GM12878 (cell line): ENCODE measurements around the gene PCK2. TPM values are rescaled to one million over a fixed set of nuclear protein-coding genes. Genes with fewer than 3 reads are reported as not detected.
A peak's percentile ranks its signal among the peaks of the same experiment; 100 is the strongest.

ENCODE experiments used
- ATAC-seq: fragments of 200-7000 bp; cut with Tn5 transposase; 3 replicates; pipeline ENCODE4 v1.9.1; 2020; ENCODE audit warnings: mild to moderate bottlenecking, moderate library complexity
- BruUV-seq: library from RNA; stranded (reverse); fragments of 400-500 nt; replicated peaks from 2 replicates; lab custom pipeline; 2021; lab: Mats Ljungman, UMichigan
- CTCF ChIA-PET: fragments of 300-600 bp; sonication (Branson Sonifier 250); formaldehyde crosslinking; extraction: SDS; loops from one replicate; lab custom pipeline; 2021; ENCODE audit warnings: inconsistent platforms; lab: Yijun Ruan, JAX
- POLR2A ChIA-PET: fragments of 350-600 bp; formaldehyde crosslinking; extraction: SDS; loops from one replicate; lab custom pipeline; 2021; ENCODE audit warnings: inconsistent platforms; lab: Charles Lee
- RAD21 ChIA-PET: fragments of 300-600 bp; sonication (Branson Sonifier 250); formaldehyde crosslinking; loops from one replicate; lab custom pipeline; 2023; ENCODE audit warnings: antibody characterized with exemption; ENCODE audit not compliant: unreplicated experiment; lab: Charles Lee
- SMC1A ChIA-PET: fragments of 300-600 bp; sonication (Branson Sonifier 250); formaldehyde crosslinking; loops from one replicate; lab custom pipeline; 2023; ENCODE audit not compliant: unreplicated experiment, uncharacterized antibody; lab: Charles Lee
- DNase-seq: peaks from one replicate; pipeline ENCODE4 v3.0.0-alpha.2; 2011; ENCODE audit warnings: low read depth, low spot score
- FAIRE-seq: peaks from 3 replicates; lab custom pipeline; 2011; peaks lifted over from hg19 to GRCh38; lab: Jason Lieb, UNC
- H2AFZ ChIP-seq: 2 replicates; pipeline ENCODE4 v1.6.0; 2011; ENCODE audit warnings: low read depth, low read length, control low read depth; ENCODE audit not compliant: control insufficient read depth
- H3K27ac ChIP-seq: 2 replicates; pipeline ENCODE4 v1.5.1; 2011; ENCODE audit warnings: control low read depth; ENCODE audit not compliant: control insufficient read depth, insufficient read depth
- H3K27me3 ChIP-seq, 2 experiments: replicated peaks in 1 of 2; 2 replicates each; pipeline versions ENCODE4 v1.6.0 to v1.6.1; 2011; ENCODE audit warnings: low read length in 1 of 2; ENCODE audit not compliant: control insufficient read depth in 2 of 2, insufficient read depth in 2 of 2
- H3K36me3 ChIP-seq, 2 experiments: 2 replicates each; pipeline ENCODE4 v1.5.1; 2011; ENCODE audit warnings: low read length in 1 of 2; ENCODE audit not compliant: control insufficient read depth in 2 of 2, insufficient read depth in 2 of 2
- H3K4me1 ChIP-seq: 2 replicates; pipeline ENCODE4 v1.6.1; 2011; ENCODE audit warnings: mild to moderate bottlenecking, low read length, moderate library complexity, mixed read lengths; ENCODE audit not compliant: control insufficient read depth, insufficient read depth
- H3K4me2 ChIP-seq: 2 replicates; pipeline ENCODE4 v1.6.0; 2011; ENCODE audit warnings: control low read depth; ENCODE audit not compliant: control insufficient read depth, insufficient read depth
- H3K4me3 ChIP-seq: fragments of 200-600 bp; sonication (generic); 2 replicates; pipeline ENCODE4 v1.5.1; 2016
- H3K79me2 ChIP-seq: 2 replicates; pipeline ENCODE4 v1.6.0; 2011; ENCODE audit warnings: low read length; ENCODE audit not compliant: control insufficient read depth, insufficient read depth
- H3K9ac ChIP-seq: 2 replicates; pipeline ENCODE4 v1.8.0; 2011; ENCODE audit warnings: low read length, control low read depth, mixed read lengths; ENCODE audit not compliant: control insufficient read depth, insufficient read depth
- H3K9me3 ChIP-seq: replicated peaks from 3 replicates; pipeline ENCODE4 v1.5.1; 2011; ENCODE audit warnings: mild to moderate bottlenecking, low read length; ENCODE audit not compliant: control insufficient read depth, insufficient read depth
- H4K20me1 ChIP-seq: 2 replicates; pipeline ENCODE4 v1.6.0; 2011; ENCODE audit not compliant: control insufficient read depth, insufficient read depth
- CREM ChIP-seq: IDR thresholded peaks from 2 replicates; pipeline ENCODE4 v1.6.1; 2014; ENCODE audit warnings: antibody characterized with exemption, low read depth
- EGR1 ChIP-seq, 2 experiments: IDR thresholded peaks; 1 replicate in 1 of 2; 2 replicates in 1 of 2; pipeline ENCODE4 v1.6.1; 2011 to 2012; ENCODE audit warnings: low read depth in 2 of 2, low read length in 2 of 2, borderline replicate concordance in 1 of 2, mild to moderate bottlenecking in 1 of 2, moderate library complexity in 1 of 2
- POLR2A ChIP-seq: IDR thresholded peaks from 2 replicates; pipeline ENCODE4 v1.6.1; 2011; ENCODE audit warnings: low read depth, mild to moderate bottlenecking, low read length
- POLR2AphosphoS5 ChIP-seq: IDR thresholded peaks from 2 replicates; pipeline ENCODE4 v1.6.1; 2011; ENCODE audit warnings: mild to moderate bottlenecking, low read length, inconsistent platforms
- YBX1 ChIP-seq: fragments of 450-650 bp; IDR thresholded peaks from 2 replicates; pipeline ENCODE4 v1.6.1; 2016; ENCODE audit warnings: antibody characterized with exemption
- whole genome bisulfite sequencing: methylation state at CpG from one replicate; pipeline ENCODE4 v1.1.6; 2016; ENCODE audit warnings: low lambda C conversion rate; ENCODE audit not compliant: insufficient replicate concordance, insufficient coverage; ENCODE audit errors: missing lambda C conversion rate; 5-methylcytosine and 5-hydroxymethylcytosine counted together
- in situ Hi-C: fragments of 300-500 bp; cut with MboI; formaldehyde crosslinking; loops from 9 replicates; pipeline ENCODE4 v1.14.3; 2018; ENCODE audit warnings: mixed read lengths
- intact Hi-C: fragments of 100-400 bp; cut with micrococcal nuclease; formaldehyde crosslinking; loops from one replicate; pipeline ENCODE4 v1.14.2; 2022; ENCODE audit not compliant: unreplicated experiment
- polyA plus RNA-seq, 11 experiments: library from polyadenylated mRNA; depleted of rRNA in 4 of 11; unstranded in 6 of 11; stranded (reverse) in 5 of 11; fragments of >200 nt; fragmentation: Nextera tagmentation in 4 of 11; fragmentation: Illumina TruSeq in 1 of 11; extraction: Ambion mirVana in 4 of 11; extraction: Trizol in 1 of 11; gene quantifications; 1 replicate in 1 of 11; 2 replicates in 10 of 11; pipeline versions ENCODE4 v1.2.1 to v1.2.3, GENCODE V29; 2011 to 2016; ENCODE audit warnings: inconsistent platforms in 2 of 11, missing spikeins in 2 of 11, low read depth in 1 of 11
- total RNA-seq, 4 experiments: library from RNA; depleted of rRNA in 3 of 4; stranded (reverse); fragments of >200 nt in 3 of 4; fragmentation: Illumina TruSeq in 1 of 4; extraction: Trizol in 1 of 4; gene quantifications; 2 replicates each; pipeline versions ENCODE4 v1.2.1 to v1.2.3, GENCODE V29; 2013 to 2021
- TF ChIP-seq, protein P1 (sequence below), 3 experiments: IDR thresholded peaks in 2 of 3; conservative IDR thresholded peaks in 1 of 3; 2 replicates each; pipeline ENCODE4 v1.5.1; 2011; ENCODE audit warnings: low read depth in 3 of 3, low read length in 3 of 3, mild to moderate bottlenecking in 3 of 3, control low read depth in 2 of 3, moderate library complexity in 2 of 3, inconsistent platforms in 1 of 3, mixed read lengths in 1 of 3; ENCODE audit not compliant: control insufficient read depth in 2 of 3, insufficient read depth in 1 of 3; ENCODE audit errors: extremely low read depth in 1 of 3
- TF ChIP-seq, protein P2 (sequence below): IDR thresholded peaks from 2 replicates; pipeline ENCODE4 v1.6.1; 2011; ENCODE audit warnings: mild to moderate bottlenecking, low read depth, low read length, moderate library complexity; ENCODE audit not compliant: insufficient replicate concordance

The PCK2 gene
- total and polyA plus RNA-seq, 10 of the 15 experiments (the other 5 are each of a cell fraction or from before 2014, with no cell fraction given) = 6.6 to 110 (median 44.6) TPM

DNA sequence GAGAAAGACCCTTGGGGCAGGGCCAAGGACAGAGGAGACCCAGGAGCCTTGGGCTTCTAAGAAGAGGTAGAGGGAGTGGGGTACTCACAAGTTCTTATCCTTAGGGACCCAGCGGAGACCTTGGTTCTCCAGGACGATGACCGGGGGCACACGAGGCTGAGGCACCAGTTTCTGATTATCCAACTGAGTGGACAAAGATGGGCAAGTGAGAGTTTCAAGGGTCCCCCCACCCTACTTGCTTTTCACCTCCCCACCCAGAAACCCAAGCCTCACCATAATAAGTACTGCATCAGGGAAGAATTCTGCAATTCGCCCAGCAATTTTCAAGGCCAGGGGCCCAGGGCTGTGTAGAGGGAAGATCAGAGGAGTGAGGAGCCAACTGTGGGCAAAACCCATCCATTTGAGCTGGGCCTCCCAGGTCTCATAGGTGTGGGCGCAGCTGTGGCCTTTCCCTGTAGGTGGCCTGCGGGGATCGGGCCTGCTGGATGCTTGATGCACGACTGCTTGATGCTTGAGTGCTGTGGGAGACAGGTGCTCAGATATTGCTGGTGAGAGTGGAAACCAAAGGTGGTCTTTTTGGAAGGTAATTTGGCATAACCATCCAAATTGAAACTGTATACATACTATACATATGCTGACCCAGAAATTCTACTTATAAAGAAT is 45.3 kb downstream of the PCK2 start:
- in situ Hi-C loops = no loop called here
- no peak for ATAC-seq
- peaks cover 66% of the 10 kb centered on the region for H3K79me2 ChIP-seq
- peaks cover 43% of the 10 kb centered on the region for H3K4me1 ChIP-seq
- no peak overlapping the region for H2AFZ ChIP-seq
- H3K4me3 ChIP-seq = peak overlapping the region; percentile 68
- CTCF ChIA-PET = interaction anchor here (1.3 to 4.9 kb wide), 3 partner anchors 9 to 23 kb away, joined by 4 to 39 read pairs (median 34); partner anchors contain the start of genes DCAF11, IRF9 and NRL
- intact Hi-C loops = no loop called here
- TF ChIP-seq, protein P1, sequence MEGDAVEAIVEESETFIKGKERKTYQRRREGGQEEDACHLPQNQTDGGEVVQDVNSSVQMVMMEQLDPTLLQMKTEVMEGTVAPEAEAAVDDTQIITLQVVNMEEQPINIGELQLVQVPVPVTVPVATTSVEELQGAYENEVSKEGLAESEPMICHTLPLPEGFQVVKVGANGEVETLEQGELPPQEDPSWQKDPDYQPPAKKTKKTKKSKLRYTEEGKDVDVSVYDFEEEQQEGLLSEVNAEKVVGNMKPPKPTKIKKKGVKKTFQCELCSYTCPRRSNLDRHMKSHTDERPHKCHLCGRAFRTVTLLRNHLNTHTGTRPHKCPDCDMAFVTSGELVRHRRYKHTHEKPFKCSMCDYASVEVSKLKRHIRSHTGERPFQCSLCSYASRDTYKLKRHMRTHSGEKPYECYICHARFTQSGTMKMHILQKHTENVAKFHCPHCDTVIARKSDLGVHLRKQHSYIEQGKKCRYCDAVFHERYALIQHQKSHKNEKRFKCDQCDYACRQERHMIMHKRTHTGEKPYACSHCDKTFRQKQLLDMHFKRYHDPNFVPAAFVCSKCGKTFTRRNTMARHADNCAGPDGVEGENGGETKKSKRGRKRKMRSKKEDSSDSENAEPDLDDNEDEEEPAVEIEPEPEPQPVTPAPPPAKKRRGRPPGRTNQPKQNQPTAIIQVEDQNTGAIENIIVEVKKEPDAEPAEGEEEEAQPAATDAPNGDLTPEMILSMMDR (IDR thresholded peaks at IDR 0.05 in 2 of 3, conservative IDR thresholded peaks at IDR 0.05 in 1 of 3; ENCODE audit: control insufficient read depth in 2 of 3, extremely low read depth in 1 of 3, insufficient read depth in 1 of 3, low read depth in 3 of 3, low read length in 3 of 3) = peak in 1 of 3 experiments; percentile 7; a peak in 1 of 6 replicates
- TF ChIP-seq EGR1 (IDR thresholded peaks at IDR 0.05; ENCODE audit: borderline replicate concordance in 1 of 2, low read depth in 2 of 2, low read length in 2 of 2) = no peak
- TF ChIP-seq, protein P2, sequence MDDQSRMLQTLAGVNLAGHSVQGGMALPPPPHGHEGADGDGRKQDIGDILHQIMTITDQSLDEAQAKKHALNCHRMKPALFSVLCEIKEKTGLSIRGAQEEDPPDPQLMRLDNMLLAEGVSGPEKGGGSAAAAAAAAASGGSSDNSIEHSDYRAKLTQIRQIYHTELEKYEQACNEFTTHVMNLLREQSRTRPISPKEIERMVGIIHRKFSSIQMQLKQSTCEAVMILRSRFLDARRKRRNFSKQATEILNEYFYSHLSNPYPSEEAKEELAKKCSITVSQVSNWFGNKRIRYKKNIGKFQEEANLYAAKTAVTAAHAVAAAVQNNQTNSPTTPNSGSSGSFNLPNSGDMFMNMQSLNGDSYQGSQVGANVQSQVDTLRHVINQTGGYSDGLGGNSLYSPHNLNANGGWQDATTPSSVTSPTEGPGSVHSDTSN = no peak
- TF ChIP-seq CREM = no peak
- peak; percentile 24; the same call in 1 of the 2 replicates for TF ChIP-seq POLR2A
- TF ChIP-seq POLR2AphosphoS5 = peak; percentile 19; the same call in 1 of the 2 replicates
- TF ChIP-seq YBX1 = no peak
- WGBS = 47% methylated on average over 9 of the region's 9 CpGs
- BruUV-seq = no TSS peak
- FAIRE-seq = no peak
- POLR2A ChIA-PET = interaction anchor here (1.0 to 11.6 kb wide), 4 partner anchors 8 to 31 kb away, joined by 3 to 276 read pairs (median 80); partner anchors contain the start of genes DCAF11, IRF9, NRL and PSME2
- peak overlapping the region; percentile 52; the same call in 1 of the 2 replicates for H3K9ac ChIP-seq
- H3K4me2 ChIP-seq = peak overlapping the region; percentile 91
- peaks cover 12 to 28% of the 10 kb centered on the region in 2 experiments for H3K36me3 ChIP-seq
- H4K20me1 ChIP-seq = no peaks in the 10 kb centered on the region
- 0 out of 2 replicates have a peak overlapping the region, but pooled peaks have one; percentile 6 for H3K27ac ChIP-seq
- no peaks in the 10 kb centered on the region for H3K9me3 ChIP-seq
- DNase-seq = no peak
- H3K27me3 ChIP-seq = no peaks in the 10 kb centered on the region
- RAD21 ChIA-PET = interaction anchor here (1.0 to 6.8 kb wide), 4 partner anchors 21 to 43 kb away, joined by 4 to 69 read pairs (median 7); partner anchors contain the start of genes DCAF11, IRF9 and NRL
- SMC1A ChIA-PET = interaction anchor here (1.1 to 7.7 kb wide), 5 partner anchors 9 to 30 kb away, joined by 4 to 70 read pairs (median 21); partner anchors contain the start of genes DCAF11, IRF9 and NRL
